ENCODE measurements around the gene PCSK5. TPM values are rescaled to one million over a fixed set of nuclear protein-coding genes. Genes with fewer than 3 reads are reported as not detected.
"Not testable (repeated sequence)": the region's sequence is repeated elsewhere in the genome, so short reads cannot be mapped to it uniquely, and the experiment has no call there.

Gene PCSK5
- total RNA-seq, 1 experiment from 2014 or later, result 2.1 TPM

DNA sequence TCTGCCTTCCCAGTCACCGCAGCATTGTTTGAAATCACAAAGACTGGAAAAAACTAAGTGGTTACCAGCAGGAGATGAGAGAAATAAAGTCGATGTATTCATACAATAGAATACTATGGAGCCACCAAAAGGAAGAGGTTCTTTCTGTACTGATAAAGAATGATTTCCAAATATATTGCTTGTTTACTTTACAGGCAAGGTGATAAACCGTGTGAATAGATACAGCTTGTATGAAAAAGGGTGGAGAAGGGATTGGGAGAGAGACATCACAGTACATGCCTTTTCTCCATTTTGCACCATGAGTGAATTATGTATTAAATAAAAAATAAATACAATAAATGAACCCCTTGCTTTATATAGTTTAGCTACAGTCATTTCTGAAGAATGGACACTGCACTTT, 412.1 kb downstream of the PCSK5 start:
- no peak for DNase-seq (ENCODE audit: low read depth)

DNA sequence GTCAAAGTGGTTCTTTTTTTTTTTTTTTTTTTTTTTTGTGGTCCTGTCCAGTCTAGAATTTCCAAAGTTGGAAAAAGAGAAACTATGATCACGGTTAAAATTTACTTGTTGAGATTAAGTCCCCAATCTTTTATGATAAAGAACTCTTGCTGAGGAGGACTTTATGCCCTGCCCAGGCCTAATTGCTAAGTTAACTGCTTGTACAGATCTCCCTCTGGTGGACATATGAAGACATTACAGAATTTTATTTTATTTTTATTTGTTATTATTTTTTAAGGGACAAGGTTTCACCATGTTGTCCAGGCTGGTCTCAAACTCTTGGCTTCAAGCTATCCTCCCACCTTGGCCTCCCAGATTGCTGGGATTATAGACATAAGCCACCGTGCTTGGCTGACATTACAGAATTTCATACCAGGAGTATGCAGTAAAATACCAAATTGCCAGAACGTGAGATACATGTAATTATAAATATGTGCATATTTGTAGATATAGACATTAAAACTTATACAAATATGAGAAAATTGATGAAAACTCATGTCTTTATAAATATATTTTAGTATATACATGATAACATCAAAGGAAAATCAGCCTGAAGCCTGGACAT, 412.6 kb downstream of the PCSK5 start:
- peak; percentile 34 for DNase-seq (ENCODE audit: low read depth)

GRCh38 chr9:76307047-76307446, 416.6 kb downstream of the PCSK5 start:
- peak; percentile 13 for DNase-seq (ENCODE audit: low read depth)

DNA sequence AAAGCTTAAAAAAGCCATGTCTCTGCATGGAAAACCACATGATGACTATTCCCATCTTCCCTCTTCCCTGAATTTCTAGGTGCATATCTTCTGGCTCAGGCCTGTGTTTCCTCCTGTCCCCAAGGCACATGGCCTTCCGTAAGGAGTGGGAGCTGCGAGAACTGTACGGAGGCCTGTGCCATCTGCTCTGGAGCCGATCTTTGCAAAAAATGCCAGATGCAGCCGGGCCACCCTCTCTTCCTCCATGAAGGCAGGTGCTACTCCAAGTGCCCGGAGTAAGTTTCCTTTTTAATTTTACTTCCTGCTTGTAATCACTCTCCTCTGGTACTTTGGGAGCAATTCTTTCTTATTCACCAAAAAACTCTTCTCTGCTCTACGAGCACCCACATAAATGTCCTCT, 420.1 kb downstream of the PCSK5 start:
- DNase-seq (ENCODE audit: low read depth), result no peak

DNA sequence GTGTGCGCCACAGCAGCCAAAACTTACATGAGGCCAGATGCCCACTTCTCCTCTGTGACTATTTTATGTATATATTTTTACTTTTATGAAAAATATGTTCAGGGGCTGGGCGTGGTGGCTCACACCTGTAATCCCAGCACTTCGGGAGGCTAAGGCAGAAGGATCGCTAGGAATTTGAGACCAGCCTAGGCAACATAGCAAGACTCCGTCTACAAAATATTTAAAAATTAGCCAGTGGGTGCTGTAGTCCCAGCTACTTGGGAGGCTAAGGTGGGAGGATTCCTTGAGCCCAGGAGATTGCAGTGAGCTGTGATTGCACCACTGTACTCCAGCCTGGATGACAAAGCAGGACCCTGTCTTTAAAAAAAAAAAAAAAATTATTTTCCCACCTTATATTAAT, 420.5 kb downstream of the PCSK5 start:
- no peak for DNase-seq (ENCODE audit: low read depth)

GRCh38 chr9:76311537-76311936, 421.1 kb downstream of the PCSK5 start:
- DNase-seq (ENCODE audit: low read depth), result no peak

GRCh38 chr9:76313771-76314170, 423.3 kb downstream of the PCSK5 start:
- DNase-seq (ENCODE audit: low read depth), result no peak

- no peak for DNase-seq (ENCODE audit: low read depth)
These were observed 423.8 kb downstream of the PCSK5 start for GRCh38 chr9:76314321-76314720.

- no peak for DNase-seq (ENCODE audit: low read depth)
These were observed 425.6 kb downstream of the PCSK5 start for GRCh38 chr9:76316069-76316468.

DNA sequence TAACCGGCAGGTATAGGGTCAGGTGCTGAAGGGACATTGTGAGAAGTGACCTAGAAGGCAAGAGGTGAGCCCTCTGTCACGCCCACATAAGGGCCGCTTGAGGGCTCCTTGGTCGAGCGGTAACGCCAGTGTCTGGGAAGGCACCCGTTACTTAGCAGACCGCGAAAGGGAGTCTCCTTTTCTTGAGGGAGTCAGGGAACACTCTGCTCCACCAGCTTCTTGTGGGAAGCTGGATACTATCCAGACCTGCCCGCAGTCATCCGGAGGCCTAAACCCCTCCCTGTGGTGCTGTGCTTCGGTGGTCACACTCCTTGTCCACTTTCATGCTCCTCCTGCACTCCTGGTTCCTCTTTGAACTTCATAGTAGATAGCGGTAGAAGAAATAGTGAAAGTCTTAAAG, 429.0 kb downstream of the PCSK5 start:
- not testable (repeated sequence) for DNase-seq (ENCODE audit: low read depth)

DNA sequence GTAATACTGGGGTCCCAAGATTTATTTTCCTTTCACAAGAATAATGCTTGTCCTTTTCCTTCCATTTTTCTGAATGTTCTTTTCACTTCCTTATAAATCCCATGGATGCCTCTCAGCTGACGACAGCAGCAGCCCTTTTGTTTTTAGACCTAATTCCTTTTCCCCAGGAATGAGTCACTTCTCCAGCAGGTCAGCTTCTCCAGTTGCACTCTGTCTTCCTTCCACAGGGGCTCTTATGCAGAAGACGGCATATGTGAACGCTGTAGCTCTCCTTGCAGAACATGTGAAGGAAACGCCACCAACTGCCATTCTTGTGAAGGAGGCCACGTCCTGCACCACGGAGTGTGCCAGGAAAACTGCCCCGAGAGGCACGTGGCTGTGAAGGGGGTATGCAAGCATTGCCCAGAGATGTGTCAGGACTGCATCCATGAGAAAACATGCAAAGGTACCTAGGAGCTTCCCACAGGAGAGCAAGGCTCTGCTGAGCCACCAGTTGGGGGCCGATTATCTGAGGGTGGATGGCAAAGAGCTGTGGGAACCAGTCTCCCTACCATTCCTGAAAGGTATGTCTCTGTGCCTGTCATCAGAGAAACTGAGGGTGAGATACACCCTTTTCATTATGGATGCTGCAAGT, 430.8 kb downstream of the PCSK5 start:
- DNase-seq (ENCODE audit: low read depth), result peak; percentile 82

DNA sequence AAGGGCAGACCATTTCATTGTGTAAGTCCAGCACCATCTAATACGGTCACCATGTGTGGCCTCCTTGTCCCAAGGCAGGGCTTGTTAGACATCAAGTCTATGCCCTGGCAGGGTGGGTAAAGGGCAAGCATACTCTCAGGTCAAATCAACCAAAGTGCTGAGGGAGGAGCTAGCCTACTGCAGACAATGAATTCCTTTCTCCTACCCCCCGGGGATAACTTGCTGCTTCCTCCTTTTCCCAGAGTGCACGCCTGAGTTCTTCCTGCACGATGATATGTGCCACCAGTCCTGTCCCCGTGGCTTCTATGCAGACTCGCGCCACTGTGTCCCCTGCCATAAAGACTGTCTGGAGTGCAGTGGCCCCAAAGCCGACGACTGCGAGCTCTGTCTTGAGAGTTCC, 432.3 kb downstream of the PCSK5 start:
- no peak for DNase-seq (ENCODE audit: low read depth)

DNA sequence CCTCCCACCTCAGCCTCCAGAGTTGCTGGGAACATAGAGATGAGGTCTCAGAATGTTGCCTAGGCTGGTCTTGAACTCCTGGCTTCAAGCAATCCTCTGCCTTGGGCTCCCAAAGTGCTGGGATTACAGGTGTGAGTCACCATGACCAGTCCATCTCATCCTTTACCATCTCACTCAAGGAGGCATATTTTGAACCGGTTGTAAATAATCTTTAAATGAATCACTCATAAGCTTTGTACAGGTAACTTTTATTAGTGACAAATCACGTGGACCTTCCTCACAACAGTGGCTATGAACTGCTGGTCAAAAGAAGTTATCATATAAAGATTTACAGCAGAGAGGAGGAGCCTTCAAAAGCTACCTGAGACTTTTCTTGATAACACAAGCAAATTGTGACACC, 433.0 kb downstream of the PCSK5 start:
- DNase-seq (ENCODE audit: low read depth), result peak; percentile 5

DNA sequence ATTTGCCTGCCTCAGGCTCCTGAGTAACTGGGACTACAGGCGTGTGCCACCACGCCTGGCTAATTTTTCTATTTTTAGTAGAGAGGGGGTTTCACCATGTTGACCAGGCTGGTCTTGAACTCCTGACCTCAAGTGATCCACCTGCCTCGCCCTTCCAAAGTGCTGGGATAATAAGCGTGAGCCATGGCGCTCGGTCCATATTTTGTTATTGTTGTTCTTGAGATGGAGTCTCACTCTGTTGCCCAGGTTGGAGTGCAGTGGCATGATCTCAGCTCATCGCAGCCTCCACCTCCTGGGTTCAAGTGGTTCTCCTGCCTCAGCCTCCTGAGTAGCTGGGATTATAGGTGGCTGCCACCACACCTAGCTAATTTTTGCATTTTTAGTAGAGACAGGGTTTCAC, 433.6 kb downstream of the PCSK5 start:
- DNase-seq (ENCODE audit: low read depth), result not testable (repeated sequence)

DNA sequence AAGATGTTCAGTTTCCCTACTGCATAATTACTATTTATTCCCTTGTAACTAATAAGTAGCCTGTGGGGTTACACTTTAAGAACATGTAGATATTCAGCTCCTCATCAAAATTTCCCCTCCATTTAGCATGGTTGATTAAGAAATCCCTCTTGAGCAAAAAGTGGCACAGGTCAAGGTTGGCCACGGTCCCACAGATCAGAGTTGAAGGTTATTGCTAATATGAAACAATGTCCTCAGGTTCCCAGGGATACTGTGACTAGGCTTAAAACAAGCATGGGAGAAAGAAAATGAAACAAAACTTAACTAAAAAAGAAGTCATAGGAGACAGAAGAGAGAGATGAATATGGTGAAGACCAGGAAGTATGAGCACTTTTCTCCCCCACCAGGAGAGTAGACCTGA, 439.6 kb downstream of the PCSK5 start:
- DNase-seq (ENCODE audit: low read depth), result no peak

- no peak for DNase-seq (ENCODE audit: low read depth)
These were observed 442.9 kb downstream of the PCSK5 start for GRCh38 chr9:76333388-76333787.

GRCh38 chr9:76333964-76334363, 443.5 kb downstream of the PCSK5 start:
- DNase-seq (ENCODE audit: low read depth), result no peak

DNA sequence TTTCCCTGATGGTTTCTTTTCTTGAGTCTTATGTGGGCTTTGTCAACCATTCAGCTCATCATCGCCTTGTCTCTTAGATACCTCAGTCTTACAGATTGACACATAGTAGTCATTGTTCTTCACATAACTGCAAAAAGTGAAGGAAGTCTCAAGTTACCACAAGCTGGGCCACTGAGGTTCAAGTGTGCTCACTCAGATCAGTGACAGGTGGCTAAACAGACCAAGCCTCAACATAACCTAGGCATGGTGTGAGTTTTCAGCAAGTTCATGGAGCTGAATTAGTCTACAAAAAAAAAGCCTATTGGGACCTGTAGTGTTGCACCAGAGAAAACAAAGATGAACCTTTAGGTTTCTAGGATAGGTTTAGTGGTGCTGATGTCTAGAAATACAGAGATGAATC, 445.6 kb downstream of the PCSK5 start:
- no peak for DNase-seq (ENCODE audit: low read depth)

DNA sequence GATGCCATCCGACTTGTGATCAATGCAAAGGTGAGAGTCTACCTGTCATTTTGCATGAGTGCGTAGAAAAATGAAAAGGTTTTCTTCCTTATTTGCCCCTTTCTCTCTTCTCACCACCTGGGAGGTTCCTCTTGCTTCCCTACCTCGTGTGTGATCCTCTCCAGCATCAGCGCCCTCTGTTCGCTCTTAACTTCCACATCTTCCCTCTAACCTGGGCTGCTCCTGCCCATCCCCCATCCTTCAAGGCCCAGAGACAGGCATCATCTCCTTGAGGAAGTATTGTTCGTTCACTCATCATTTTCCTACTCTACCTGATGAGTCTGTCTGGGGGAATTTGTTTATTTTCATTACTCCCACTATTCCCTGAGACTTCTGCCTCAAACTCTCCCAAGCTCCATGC, 447.9 kb downstream of the PCSK5 start:
- DNase-seq (ENCODE audit: low read depth), result no peak

GRCh38 chr9:76341616-76342015, 451.1 kb downstream of the PCSK5 start:
- DNase-seq (ENCODE audit: low read depth), result no peak

GRCh38 chr9:76342201-76342600, 451.7 kb downstream of the PCSK5 start:
- DNase-seq (ENCODE audit: low read depth), result no peak

- no peak for DNase-seq (ENCODE audit: low read depth)
These were observed 452.4 kb downstream of the PCSK5 start for GRCh38 chr9:76342858-76343257.

DNA sequence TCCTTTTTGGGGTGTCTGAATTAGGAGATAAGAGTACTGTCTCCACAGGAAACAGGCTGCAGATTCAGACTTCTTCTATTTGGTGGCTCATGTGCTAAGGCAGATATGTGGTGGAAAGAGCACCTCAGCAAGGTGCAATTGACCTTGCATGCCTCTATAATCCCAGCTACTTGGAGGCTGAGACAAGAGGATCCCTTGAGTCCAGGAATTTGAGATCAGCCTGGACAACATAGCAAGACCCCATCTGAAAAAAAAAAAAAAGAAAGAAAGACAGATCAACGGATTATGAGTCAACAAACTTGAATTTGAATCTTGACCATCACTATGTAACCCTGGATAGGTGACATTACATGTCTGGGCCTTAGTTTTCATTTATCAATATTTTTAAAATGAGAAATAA, 459.4 kb downstream of the PCSK5 start:
- DNase-seq (ENCODE audit: low read depth), result no peak

DNA sequence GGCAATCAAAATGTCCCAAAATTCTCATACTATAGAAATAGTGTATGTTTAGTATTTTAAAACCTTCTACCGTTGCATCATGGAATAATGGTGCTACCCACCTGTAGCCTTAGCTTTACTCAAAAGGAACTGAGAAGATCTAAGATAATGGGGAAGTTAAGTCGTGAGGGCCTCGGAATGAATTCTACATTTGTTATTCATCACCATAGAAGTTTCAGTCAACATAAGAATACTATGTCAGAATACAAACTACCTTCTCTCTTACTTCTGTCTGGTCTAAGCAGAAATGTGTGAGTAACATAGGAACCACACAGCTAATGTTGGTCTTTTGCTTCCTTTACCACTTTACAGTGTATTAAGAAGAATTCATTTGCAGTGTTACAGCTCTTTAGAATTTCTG, 460.5 kb downstream of the PCSK5 start:
- no peak for DNase-seq (ENCODE audit: low read depth)
